ENCODE results near the gene NRXN3.
"Not testable (repeated sequence)": the region's sequence is repeated elsewhere in the genome, so short reads cannot be mapped to it uniquely, and the experiment has no call there.

The NRXN3 gene

DNA sequence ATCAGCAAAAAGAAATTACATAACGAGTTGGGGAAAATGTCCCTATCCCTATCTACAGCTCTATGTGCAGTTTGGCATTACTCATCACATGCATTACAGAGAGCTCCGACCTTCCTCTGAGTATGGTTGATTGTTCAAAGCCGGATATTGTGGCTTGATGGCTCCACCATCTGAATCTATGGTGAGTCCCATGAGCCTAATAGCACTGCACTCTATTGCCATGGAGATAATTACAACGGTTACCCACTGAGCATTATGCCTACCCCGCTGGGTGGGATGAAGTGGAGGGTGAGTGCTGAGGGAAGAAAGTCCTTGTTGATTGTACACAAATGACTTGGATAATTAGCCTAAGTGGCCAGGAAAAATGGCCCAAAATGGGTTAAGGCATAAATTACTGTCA is 800.5 kb downstream of the NRXN3 start:
- DNase-seq: no peak

DNA sequence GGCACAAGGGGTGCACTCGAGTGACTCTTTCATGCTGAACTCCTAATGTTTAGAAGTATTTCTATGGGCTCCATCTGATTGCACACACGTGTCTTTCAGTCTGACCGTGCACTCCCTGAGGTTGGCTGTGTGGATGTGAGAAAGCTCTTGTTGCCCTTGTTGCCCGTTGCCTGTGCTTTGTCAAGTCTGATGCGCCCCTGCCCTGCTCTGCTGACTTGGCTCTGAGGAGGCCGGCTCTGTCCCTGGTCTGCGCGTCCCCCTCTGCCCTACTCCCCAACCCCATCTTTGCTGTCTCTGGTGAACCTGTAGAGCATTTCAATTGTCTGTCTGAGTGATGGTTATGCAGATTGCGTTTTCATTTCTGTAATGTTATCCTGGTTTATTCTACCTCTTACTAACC is 802.3 kb downstream of the NRXN3 start:
- no peak for DNase-seq

DNA sequence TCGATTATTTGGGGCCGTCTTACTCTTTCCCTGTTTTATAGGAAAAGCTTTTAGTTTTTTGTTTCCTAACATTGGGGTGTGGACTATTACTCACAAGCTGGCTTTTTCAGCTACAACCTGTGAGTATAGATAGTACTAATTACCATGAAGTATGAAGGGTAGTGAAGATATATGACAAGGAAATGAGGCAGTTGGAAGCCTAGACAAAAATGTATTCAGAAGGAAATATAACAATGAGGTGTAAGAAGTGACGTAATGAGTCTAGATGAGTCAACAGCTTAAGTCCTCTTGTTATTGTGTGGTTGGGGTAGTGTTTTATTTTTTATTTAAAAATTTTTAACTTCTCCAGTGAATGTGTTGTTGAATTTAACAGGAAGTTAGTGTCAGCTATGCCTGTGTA is 804.5 kb downstream of the NRXN3 start:
- DNase-seq: no peak

DNA sequence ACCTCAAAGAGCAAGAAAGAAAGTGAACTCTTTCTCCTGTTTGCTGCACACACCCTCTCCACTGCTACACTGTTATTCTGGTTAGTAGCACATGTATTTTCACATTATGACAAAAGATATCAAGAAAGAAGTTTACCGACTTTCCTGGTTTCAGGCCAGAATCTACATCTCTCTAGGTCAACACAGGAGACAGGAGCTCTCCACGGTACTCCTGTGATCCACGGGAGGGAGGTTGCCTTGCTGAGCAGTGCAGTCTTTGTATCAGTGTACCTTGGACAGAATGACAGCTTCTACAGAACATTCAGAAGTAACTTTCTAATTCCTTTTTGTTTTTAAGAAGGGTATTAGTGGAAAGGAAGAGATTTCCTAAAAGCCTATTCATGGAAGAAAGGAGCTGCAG is 805.6 kb downstream of the NRXN3 start:
- DNase-seq: no peak

DNA sequence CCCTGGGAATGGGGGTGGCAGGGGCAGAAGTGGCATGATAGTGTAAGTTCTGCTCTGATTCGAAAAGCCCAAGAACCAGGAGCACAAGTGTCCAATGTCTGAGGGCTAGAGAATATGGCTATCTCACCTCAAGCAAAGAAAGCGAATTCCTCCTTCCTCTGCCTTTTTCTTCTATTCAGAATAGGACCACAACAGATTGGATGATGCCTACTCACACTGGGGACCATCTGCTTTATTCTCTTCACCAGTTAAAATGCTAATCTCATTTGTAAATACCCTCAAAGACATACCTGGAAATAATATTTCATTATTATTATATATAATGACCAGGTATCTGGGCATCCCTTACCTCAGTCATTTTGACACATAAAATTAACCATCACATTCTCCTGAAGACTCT is 808.7 kb downstream of the NRXN3 start:
- no peak for DNase-seq

DNA sequence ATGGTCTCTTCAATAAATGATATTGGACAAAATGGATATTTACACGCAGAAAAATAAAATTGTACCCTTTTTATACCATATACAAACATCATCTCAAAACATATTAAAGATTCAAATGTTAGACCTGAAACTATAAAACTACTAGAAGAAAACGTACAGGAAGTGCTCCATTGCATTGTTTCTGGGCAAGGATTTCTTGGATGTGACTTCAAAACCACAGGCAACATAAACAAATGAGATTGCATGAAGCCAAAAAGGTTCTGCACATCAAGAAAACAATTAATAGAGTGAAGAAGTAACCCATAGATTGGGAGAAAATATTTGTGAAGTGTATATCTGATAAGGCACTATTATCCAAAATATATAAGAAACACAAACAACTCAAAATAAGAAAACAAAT is 812.4 kb downstream of the NRXN3 start:
- DNase-seq: no peak

DNA sequence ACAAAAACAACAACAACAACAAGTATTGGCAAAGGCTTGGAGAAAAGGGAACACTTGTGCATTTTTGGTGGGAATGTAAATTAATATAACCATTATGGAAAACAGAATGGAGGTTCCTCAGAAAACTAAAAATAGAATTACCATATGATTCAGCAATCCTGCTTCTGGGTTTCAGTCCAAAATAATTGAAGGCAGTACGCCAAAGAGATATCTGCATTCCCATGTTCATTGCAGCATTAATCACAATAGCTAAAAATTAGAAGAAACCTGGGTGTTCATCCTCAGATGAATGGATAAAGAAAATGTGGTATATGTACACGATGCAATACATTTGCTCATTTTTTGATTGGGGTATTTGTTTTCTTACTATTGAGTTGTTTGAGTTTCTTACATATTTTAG is 813.0 kb downstream of the NRXN3 start:
- DNase-seq: no peak

DNA sequence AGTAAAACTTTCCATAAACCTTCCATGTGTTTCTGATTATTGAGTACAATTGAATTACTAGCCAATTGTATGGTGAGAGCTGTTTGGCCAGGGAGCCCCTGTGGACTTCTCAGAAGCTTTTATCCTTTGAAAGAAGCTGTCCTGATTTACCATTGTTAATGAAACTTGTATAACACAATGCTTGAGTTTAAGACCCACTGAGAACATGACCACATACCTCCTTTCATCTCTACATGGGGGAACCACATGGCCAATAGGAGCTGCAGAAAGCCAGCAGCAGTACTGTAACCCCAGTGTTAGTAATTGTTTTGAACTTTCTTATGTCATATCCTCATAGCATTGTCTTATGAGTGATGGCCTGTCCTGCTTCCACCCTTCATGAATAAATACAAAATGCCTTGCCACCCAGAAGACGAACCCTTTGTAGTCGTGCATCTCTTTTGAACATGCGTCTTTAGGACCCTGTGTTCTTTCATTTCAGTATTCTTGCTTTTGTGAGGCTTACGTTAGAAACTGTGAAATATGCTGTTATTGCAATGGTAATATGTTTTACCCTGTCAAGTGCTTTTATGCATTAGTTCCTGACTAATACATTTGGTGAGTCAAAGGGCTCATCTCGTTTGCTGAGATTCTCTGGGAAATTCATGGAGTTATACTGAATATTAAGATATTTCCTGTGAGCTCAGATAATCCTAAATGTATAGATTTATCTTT is 815.7 kb downstream of the NRXN3 start:
- no peak for DNase-seq

DNA sequence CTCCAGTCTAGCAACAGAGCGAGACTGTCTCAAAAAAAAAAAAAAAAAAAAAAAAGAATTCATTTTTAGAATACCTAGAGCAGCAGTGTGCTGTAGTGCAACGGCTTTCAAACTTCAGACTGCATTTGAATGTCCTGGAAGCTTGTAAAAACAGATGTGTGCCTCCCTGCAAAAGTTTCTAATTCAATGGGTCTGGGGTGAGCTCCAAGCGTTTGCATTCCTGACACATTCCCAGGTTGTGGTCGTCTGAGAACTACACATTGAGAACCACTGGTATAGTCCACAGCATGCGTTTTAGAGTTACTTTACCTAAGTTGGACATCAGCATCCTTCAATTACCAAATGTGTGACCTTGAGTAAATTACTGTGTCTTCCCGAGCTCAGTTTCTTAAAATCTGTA is 816.8 kb downstream of the NRXN3 start:
- no peak for DNase-seq

DNA sequence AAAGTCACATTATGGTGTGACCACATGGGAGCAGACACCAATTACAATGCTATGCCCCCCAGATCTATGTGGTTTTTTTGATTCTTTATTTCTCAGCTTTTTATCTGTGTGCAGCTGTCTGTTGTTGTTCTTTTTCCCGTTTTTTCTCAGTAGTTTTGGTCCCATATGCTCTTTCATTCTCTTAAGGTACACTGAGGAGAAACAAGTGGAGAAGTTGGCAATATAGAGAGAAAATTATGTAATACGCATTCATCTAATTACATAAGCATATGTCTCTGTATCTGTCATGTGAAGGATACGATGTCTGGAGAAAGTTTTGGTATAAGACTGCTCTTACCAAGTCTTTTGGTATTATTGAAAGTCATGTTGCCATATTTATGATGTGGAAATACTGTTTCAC is 819.0 kb downstream of the NRXN3 start:
- no peak for DNase-seq

DNA sequence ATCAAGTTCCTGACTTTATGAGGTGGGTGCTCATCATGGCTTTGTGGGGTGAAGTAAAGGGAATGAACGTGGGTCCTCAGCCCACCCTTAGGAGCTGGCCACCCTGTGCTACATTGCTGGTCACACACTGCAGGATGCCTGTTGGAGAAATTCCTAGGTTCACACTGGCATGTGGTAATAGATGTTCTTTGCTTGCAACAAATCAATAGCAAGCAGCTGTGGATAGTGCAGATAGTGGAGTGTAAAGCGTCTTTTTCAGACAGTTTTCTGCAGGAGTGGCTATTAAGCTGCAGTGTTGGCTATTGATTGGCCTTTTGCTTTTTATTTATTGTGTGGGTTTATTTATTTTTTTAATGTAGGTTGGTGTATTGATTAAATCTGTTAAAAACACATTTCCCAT is 822.7 kb downstream of the NRXN3 start:
- no peak for DNase-seq

DNA sequence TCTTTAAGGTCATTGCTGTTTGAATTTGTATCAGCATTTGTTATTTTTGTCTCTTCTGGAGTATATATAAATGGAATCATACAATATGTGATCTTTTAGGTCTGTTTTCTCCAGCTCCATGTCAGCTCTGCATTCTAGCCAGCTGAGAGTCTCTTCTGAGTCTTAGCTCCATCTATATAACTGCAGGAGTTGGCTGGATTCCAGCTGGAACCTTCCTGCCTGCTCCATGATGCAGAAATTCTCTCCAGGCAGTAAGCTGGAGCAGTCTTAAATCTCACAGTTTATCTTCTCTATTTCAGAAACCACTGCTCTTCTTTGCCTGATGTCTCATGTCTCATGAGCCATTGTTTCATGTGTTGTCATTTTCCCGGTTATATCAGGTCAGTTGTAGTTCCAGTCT is 827.6 kb downstream of the NRXN3 start:
- DNase-seq: no peak

DNA sequence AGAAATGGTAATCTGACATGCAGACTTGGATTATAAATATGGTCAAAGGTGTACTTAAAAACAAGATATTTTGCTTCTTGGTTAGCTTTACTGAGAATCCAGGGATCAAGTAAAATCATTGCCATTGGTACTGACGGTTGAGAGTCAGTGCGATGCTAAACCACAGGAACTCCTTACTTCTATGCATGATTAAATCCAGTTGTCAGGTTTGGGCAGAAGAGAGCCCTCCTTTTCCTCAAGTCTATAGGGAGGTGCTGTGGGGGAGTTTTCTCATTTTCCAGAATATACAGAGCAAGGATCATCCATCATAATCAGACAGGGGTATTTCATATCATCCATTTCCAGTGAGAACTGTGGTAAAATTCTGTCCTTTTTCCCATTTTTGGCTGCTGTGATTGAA is 839.1 kb downstream of the NRXN3 start:
- no peak for DNase-seq

DNA sequence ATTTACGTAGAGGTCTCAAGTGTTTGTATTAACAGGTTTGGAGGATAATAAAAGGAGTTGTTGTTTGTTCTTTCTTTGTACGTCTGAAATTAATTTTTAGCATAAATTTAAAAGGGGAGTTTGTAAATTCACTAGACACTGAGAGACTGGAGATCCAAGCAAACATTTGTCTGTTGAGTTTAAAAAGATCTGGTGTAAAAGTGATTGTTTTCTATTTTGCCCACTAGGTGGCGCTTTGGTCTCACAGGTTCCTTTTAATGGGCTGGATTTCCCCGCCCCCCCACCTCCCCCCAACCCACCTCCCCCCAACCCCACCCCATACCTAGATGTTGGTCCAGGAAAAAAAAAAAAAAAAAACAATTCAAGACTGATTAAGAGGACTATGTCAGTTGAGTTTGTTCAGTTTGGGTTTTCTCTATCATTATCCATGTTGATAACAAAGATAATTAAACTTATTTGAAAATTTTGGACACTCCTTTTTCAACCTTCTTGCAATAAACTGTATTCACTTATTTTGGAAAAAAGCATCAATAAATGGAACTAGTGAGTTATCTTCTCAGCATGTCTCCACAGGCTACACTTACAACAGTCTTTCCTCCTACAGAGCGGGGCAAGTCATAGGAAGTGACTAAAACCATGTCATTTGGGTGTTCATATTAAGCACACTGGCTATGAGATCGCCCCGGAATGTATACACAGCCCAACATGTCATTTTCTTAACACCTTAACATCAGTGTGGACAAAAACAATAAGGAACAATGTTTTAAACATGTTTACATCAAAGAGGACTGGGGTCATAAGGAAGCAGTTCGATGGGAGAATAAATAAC is 841.1 kb downstream of the NRXN3 start:
- peak in 1 of 2 experiments; percentile 68 for DNase-seq

DNA sequence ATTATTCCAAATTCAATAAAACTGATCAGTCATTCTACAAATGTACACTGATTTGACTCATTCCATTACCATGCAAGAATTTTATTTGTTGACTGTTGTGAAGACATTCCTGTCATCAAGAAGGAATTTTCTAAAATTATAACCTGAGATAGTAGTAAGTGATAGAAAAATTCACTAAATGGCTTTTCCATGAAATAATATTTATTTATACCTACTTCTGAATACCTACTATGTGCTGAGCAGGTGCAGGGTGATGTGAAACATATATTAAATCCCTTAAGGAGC is 841.7 kb downstream of the NRXN3 start:
- no peak for DNase-seq

DNA sequence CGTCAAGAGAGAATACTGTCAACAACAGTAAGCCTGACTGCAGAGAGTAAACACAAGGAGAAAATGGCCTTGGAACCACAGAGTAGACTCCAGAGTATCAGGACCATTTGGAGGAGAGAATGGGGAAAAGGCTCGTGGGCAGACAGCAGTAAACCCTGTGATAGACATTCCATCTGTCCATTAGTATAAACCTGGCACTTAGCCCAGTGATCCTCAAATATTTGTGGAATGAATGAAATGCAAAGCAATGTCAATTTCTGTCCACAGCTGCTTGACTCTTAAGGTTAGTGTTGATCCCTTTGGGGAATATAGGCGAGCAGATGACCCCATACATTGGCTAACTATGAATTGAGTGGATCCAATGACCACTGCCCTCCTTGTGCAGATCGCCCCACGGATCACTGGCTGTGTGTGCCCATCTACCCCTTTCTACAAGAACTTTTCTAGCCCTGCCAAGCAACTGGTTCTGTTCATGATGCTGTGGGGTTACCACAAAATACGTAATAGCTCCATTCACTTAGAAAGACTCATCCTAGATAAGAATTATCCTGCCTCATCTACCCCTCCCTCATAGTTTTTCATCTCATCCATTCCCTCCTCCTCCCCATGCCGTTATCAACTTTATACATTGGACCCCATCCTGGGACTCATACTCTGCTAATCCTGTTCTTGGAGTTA is 846.8 kb downstream of the NRXN3 start:
- DNase-seq: no peak

DNA sequence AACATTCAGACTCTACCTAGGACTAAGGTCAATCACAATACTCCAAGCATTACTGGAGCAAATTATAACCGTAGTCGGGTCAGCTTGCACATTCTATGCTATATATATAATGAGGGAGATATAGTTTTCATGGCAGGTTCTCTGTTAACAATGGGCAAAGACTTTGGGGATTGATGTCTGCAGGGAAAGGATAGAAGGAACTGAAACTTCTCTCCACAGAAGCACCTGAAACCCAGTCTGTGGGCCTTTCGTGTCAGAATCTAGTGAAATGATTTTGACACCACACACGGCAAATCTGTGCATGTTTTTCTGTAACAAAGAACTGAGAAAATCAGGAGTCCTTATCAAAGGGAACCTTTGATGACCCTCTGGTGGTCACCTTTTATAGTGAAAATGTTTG is 847.4 kb downstream of the NRXN3 start:
- DNase-seq: no peak

DNA sequence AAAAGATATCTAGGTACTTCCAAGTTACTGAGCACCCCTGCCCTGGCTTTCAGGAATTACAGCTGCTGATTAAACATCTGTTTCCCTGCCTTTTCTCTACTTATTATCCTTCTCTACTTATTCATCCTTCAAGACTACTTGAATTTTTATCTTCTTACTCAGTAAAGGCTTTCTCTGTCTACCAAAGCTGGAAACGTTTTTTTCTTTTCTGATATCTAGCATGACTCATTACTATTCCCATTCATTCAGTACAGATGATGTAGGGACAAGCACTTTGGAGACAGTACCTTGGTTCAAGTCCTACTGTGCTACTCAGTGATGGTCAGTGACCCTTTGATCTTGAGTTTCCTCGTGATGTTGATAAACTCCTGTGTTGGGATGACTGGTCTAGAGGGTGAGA is 848.7 kb downstream of the NRXN3 start:
- no peak for DNase-seq

DNA sequence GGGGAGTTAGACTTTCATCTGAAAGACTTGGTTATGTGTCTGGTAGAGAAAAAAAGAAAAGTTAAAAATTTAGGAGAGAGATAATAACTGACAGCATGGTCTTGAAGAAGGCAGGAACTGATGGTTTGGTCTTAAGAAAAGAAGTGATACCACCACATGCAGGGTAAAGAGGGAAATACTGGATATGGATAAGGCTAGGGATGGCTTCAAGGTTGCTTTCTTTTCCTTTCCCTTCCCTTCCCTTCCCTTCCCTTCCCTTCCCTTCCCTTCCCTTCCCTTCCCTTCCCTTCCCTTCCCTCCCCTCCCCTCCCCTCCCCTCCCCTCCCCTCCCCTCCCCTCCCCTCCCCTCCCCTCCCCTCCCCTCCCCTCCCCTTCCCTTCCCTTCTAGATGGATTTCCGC is 849.7 kb downstream of the NRXN3 start:
- not testable (repeated sequence) for DNase-seq

DNA sequence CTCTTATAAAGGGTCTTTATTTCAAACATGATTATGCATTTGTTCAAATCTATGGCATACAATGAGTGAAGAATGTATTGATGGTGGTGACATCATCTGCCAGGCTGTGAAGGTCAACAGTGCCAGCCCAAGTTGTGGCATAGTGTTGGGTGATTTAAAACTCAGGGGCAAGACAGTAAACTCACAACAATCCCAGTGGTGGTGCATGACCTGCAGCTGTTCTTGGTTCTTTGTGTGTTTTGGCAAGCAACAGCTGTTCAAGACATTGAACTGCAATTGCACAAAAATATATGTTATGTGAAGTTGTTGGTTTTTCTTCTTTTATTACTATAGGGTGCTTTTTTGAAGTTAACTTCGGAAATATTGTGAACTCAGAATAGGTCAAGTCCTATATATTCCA is 851.6 kb downstream of the NRXN3 start:
- no peak for DNase-seq

DNA sequence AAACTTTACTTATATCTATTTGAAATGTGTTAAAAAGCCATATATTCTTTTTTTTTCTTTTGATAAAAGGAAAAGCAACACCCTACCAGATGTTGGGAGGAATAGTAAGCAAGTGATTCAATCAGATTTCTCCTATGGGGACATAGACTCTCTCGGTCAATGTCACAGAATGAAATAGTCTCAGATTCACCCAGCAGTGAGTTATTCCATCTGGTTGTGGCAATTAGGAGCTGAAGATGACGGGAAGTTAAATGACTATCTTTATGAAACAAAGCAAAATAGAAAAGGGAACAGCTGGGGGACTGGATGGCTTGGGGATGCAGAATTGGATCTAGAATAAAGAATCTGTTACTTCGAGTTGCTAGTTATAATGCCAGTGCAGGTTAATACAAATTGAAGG is 857.0 kb downstream of the NRXN3 start:
- no peak for DNase-seq

DNA sequence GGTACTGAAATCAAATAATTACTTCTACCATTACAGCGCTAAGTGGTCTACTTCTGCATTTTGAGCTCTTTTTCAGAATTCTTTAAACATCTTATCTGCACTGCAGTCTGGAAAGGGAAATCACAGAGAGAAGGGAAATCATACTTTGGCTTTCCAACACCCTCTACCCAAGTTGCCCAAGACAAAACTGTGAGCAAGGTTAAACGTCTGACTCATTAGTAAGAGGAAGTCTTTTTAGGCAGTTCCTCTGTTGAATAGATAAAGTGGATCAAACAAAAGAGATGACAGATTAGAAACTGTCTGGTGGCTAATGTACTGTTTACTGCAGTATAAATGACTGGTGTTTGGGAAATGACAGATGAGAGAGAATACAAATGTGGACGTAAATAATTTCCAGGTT is 858.1 kb downstream of the NRXN3 start:
- no peak for DNase-seq

DNA sequence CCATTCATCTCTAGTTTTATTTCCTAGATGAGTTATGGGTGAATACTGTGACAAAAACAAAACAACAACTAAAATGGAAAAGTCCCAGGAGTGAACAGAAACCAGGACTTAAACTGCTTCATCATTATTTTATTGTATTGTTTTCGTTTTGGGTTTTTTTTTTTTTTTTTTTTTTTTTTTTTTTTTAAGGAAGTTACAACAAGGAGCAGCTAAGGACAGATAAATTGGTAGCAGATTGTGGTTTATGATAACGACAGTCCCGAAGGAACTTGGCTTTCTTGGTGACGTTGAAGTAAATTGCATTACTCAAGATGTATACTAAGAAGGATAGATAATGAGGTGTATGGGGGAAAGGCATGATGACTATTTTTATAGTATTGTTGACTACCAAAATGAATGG is 866.3 kb downstream of the NRXN3 start:
- no peak for DNase-seq

DNA sequence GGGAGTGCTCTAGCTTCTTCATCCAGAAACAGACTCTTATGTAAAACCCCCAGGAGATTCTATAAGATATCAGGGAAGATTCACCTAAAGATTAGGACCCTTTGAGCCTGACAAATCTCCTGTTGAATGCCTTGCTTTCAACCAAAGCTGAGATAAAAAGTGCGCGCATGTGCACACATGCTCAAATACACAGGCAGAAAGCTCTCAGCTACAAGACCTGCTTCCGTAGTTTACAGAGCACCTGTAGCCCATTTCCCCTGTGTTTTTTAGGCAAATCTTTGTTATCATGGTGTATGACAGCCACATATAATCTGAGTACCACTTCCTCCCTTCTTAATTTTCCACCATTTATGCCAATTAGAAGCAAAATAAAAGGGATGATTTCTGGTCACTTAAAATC is 866.9 kb downstream of the NRXN3 start:
- DNase-seq: no peak
